Body of pancreas (tissue), 4 donors: ENCODE data around the gene MICOS13.

Experiments
- POLR2A ChIP-seq, 3 donors: fragments of 450-650 bp; IDR thresholded peaks; one replicate each; pipeline ENCODE4 v1.6.1; 2016; ENCODE audit warnings: antibody characterized with exemption in 3 of 3, mild to moderate bottlenecking in 2 of 3
- TF ChIP-seq, protein P1 (sequence below), 7 experiments: fragments of 450-650 bp in 4 of 7; fragments of 200-600 bp in 3 of 7; sonication (generic) in 3 of 7; IDR thresholded peaks; one replicate each; pipeline ENCODE4 v1.5.1; 2016 to 2019; ENCODE audit warnings: antibody characterized with exemption in 7 of 7

- TF ChIP-seq POLR2A (IDR thresholded peaks at IDR 0.05) = peak; percentile 69 to 80 (median 80)
- TF ChIP-seq, protein P1, sequence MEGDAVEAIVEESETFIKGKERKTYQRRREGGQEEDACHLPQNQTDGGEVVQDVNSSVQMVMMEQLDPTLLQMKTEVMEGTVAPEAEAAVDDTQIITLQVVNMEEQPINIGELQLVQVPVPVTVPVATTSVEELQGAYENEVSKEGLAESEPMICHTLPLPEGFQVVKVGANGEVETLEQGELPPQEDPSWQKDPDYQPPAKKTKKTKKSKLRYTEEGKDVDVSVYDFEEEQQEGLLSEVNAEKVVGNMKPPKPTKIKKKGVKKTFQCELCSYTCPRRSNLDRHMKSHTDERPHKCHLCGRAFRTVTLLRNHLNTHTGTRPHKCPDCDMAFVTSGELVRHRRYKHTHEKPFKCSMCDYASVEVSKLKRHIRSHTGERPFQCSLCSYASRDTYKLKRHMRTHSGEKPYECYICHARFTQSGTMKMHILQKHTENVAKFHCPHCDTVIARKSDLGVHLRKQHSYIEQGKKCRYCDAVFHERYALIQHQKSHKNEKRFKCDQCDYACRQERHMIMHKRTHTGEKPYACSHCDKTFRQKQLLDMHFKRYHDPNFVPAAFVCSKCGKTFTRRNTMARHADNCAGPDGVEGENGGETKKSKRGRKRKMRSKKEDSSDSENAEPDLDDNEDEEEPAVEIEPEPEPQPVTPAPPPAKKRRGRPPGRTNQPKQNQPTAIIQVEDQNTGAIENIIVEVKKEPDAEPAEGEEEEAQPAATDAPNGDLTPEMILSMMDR (IDR thresholded peaks at IDR 0.05) = peak; percentile 85 to 99 (median 97)
Measured at GRCh38 chr19:5719961-5720790, 39.9 kb upstream of the MICOS13 start, which contains the start of the genes CATSPERD and LONP1.
